ENCODE results near the gene S100A7A.

GRCh38 chr1:153456396-153456795 lies 40.1 kb downstream of the S100A7A start:
- no peak for TF ChIP-seq CTCF (IDR thresholded peaks at IDR 0.05)
- TF ChIP-seq POLR2A (IDR thresholded peaks at IDR 0.05): no peak

Measured in ovary (tissue), 3 donors.